AG09309 (cell line): ENCODE data around the gene OVAAL.

Experiments used
- DNase-seq: peaks from one replicate; pipeline ENCODE4 v3.0.0-alpha.2; 2010; ENCODE audit warnings: low read depth
- H3K4me3 ChIP-seq: 2 replicates; pipeline ENCODE4 v1.5.1; 2011; ENCODE audit warnings: mild to moderate bottlenecking, low read depth, low read length, moderate library complexity; ENCODE audit not compliant: control insufficient read depth
- CTCF ChIP-seq: IDR thresholded peaks from 2 replicates; pipeline ENCODE4 v1.5.1; 2011; ENCODE audit warnings: mild to moderate bottlenecking, low read depth, low read length, inconsistent platforms; ENCODE audit not compliant: insufficient read depth, control insufficient read depth; ENCODE audit errors: missing control alignments

Gene OVAAL

DNA sequence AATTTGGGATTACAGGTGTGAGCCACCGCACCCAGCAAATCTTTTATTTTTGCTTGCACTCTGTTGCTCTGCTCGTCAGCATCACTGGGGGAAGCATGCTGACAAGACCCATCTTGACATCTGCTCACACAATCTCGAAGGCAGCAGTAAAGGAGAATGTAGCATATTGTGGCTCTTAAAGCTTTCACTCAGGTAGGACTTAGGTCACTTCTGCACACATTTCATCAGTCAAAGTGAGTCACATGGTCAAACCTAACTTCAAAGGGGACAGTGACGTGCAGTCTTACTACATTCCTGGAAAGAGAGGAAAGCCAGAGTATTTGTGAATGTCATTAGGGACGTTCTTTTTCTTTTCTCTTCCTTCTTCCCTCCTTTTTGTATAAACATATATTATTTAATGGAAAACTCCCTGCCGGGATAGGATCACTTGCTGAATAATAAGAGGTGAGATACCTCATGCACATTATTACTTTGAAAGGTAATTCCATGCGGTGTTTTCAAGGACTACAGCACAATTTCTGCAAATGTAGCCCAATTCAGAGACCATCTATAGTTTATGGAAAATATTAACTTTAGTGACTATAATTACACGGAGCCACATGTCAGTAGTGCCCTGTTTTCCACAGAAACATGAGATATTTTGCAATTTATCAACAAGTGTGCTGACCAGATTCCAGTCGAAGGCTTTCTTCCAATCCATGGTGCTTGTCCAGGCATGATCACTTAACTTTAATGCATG lies 37.1 kb upstream of the OVAAL start:
- H3K4me3 ChIP-seq = no peak overlapping the region
- DNase-seq = no peak
- TF ChIP-seq CTCF = no peak

DNA sequence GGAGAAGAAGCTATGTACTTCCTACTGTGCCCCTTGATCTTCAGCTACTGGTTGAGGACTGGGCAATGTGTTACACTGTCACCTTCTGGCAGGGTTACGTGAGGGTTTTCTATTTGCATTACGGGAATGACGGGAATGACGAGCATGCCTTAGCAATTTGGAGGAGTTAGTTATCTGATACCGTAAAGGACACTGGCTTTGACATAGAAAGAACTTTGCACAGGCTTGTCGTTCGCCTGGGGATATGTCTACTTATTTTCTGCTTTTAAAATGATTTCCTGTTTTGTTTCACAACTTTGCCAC lies 36.6 kb upstream of the OVAAL start:
- no peak overlapping the region for H3K4me3 ChIP-seq
- no peak for DNase-seq
- no peak for TF ChIP-seq CTCF

DNA sequence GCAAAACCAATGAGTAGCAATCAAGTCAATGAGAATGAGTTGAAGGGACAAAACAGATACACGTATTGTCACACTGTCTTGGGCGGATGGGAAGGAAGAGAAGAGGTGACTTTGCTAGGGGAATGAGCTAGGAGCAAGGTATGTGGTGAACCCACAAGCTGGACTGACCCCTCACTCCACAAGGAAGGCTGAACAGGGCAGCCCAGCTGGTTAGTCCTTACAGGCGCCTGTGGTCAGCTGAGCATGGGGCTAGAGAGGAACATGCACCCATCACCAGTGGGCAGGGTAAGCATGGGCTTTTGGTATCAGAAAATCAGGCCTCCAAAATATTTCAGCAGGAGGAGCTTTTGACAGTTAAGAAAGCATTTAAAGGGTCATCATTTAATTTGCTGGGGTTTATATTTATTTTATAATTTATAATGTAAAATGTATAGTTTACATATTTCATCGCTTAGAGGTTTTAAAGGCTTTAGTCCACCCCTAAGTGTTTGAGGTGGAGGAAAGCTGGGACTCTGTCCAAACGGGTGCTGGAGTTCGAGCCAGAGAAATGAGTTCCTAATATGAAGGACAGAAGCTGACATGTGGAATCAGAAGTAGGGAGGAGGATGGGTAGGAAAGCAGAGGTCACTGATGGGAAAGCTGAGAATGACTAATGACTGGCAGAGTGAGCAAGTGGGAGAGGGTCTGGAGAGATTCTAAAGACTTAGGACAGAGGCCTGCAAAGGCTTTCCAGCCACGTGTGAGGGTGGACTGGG lies 34.4 kb upstream of the OVAAL start:
- no peak overlapping the region for H3K4me3 ChIP-seq
- no peak for TF ChIP-seq CTCF
- DNase-seq = no peak

DNA sequence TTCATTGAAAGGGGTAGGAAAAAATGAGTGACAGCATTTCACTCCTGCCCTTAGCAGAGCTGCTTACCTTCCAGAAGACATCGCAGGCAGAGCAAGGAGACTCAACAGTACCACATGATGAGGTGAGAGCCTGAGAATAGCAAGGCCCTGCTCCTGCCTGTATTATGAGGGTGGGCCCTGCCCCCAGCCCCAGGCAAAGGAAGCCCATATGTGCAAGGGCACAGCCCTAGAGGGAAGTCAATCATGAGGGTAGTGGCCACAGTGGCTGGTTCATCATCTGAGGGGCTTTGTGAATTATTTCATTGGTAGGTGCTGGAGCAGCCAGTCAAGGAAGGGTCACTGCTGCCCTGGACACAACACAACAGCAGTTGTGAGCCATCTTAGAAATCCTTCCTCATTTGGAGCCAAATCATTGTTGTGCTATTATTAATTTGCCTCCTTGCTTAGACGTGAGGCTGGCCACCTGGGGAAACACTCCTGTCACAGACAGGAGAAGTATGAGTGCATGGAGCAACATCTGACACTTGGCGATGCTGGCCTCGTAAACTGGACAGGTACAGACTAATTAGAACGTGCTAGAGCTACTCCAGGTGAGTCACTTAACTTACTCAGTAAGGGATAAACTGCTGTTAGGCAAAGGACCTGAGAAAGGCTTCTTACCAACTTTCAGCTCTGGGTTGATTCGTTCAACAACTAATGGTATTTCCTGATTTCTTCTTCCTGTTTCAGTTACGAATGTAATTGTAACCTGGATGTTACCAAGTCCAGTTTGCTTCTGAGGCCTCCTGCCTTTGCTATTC lies 33.6 kb upstream of the OVAAL start:
- DNase-seq = no peak
- TF ChIP-seq CTCF = no peak
- H3K4me3 ChIP-seq = no peak overlapping the region

DNA sequence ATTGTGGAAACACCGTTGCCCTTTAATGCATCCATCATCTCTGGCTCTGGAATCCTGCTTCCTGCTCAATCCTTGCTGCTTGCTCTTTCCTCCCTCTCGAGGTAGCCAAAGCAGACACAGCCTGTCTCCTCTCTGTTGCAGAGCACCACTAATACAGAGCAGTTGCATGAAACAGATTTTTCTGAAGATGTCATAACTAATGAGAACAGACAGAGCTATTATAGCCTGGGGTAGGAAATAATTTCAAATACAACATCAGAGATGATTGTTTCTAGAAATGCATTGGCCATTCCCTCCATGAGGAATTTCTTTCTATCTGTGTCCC lies 33.1 kb upstream of the OVAAL start:
- no peak overlapping the region for H3K4me3 ChIP-seq
- no peak for DNase-seq
- TF ChIP-seq CTCF = no peak

- no peak for DNase-seq
- H3K4me3 ChIP-seq = no peak overlapping the region
- no peak for TF ChIP-seq CTCF
Observed at GRCh38 chr1:180527101-180527669, 31.6 kb upstream of the OVAAL start.
